Measurements from ENCODE around the gene NEK11. TPM values are rescaled to one million over a fixed set of nuclear protein-coding genes. Genes with fewer than 3 reads are reported as not detected.

NEK11 gene
- total RNA-seq, 2 donors from 2014 or later, result 6.4 to 9.7 TPM

GRCh38 chr3:131282379-131282778 is 255.7 kb downstream of the NEK11 start:
- Mint-ChIP-seq H3K4me1 (no peaks in the 10 kb centered on the region), H3K36me3 (ENCODE audit: low read depth) (peaks cover 2% of the 10 kb centered on the region), H3K27ac (no peak overlapping the region), H3K27me3 (no peaks in the 10 kb centered on the region), H3K4me3 (no peak overlapping the region)
- ATAC-seq, result no peak
- DNase-seq, result no peak
- no peaks in the 10 kb centered on the region for H3K9me3 ChIP-seq (ENCODE audit: control insufficient read depth, low read length, poor library complexity, severe bottlenecking)

DNA sequence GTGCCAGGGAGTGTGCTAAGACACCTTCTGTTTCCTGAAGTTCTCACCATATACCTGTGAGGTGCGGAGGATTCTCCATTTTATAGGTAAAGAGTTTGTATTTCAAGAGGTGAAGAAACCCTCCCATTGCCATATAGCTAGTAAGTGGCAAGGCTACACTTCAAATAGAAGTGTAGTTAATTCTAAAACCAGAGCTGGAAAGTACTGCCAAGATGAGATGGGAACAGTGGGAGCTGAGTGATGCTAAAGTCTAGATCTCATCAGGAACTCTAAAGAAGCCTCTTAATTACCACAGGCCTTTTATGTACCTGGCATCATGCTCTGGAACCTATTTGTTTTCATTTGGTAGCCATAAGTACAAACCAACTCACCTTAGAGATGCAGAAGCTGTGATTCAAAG is 256.3 kb downstream of the NEK11 start:
- no peak for DNase-seq
- no peak for ATAC-seq
- Mint-ChIP-seq H3K27me3 (no peaks in the 10 kb centered on the region), H3K4me1 (no peaks in the 10 kb centered on the region), H3K27ac (no peak overlapping the region), H3K36me3 (ENCODE audit: low read depth) (peaks cover 2% of the 10 kb centered on the region), H3K4me3 (no peak overlapping the region)
- H3K9me3 ChIP-seq (ENCODE audit: control insufficient read depth, low read length, poor library complexity, severe bottlenecking), result no peaks in the 10 kb centered on the region

GRCh38 chr3:131283862-131284261 is 257.2 kb downstream of the NEK11 start:
- Mint-ChIP-seq H3K4me3 (no peak overlapping the region), H3K4me1 (no peaks in the 10 kb centered on the region), H3K27me3 (no peaks in the 10 kb centered on the region), H3K27ac (no peak overlapping the region), H3K36me3 (ENCODE audit: low read depth) (peaks cover 2% of the 10 kb centered on the region)
- no peaks in the 10 kb centered on the region for H3K9me3 ChIP-seq (ENCODE audit: control insufficient read depth, low read length, poor library complexity, severe bottlenecking)
- DNase-seq, result no peak
- no peak for ATAC-seq

- DNase-seq, result no peak
- ATAC-seq, result no peak
- H3K36me3 Mint-ChIP-seq (ENCODE audit: low read depth), result peaks cover 2% of the 10 kb centered on the region
Observed at GRCh38 chr3:131284302-131284701, 257.6 kb downstream of the NEK11 start.

DNA sequence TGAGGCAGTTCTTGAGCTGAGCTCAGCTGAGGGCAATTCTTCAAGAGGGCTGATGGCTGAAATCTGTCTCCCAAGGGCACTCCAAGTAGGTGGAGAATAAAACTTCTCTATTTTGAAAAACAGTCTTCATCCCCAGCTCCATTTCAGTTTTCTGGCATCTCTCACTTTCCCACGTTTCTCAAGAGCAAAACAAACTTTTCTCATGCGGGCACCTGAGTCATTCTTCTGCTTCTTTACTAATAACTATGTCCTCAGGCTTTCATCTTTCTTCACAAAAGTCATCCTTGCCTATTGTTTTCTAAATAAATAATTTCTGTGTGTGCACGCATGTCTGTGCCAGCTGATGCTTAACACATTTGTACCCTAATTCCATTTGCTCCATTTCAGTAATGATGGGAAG is 258.8 kb downstream of the NEK11 start:
- Mint-ChIP-seq H3K27ac (no peak overlapping the region), H3K27me3 (no peaks in the 10 kb centered on the region), H3K4me3 (no peak overlapping the region), H3K4me1 (no peaks in the 10 kb centered on the region), H3K36me3 (ENCODE audit: low read depth) (no peaks in the 10 kb centered on the region)
- H3K9me3 ChIP-seq (ENCODE audit: control insufficient read depth, low read length, poor library complexity, severe bottlenecking), result no peaks in the 10 kb centered on the region
- ATAC-seq (no peak), DNase-seq (no peak)

More at GRCh38 chr3:131284302-131284701, 257.6 kb downstream of the NEK11 start:
- no peak overlapping the region for H3K4me3 Mint-ChIP-seq
- no peak overlapping the region for H3K27ac Mint-ChIP-seq
- H3K4me1 Mint-ChIP-seq, result no peaks in the 10 kb centered on the region
- H3K27me3 Mint-ChIP-seq, result no peaks in the 10 kb centered on the region
- no peaks in the 10 kb centered on the region for H3K9me3 ChIP-seq (ENCODE audit: control insufficient read depth, low read length, poor library complexity, severe bottlenecking)

DNA sequence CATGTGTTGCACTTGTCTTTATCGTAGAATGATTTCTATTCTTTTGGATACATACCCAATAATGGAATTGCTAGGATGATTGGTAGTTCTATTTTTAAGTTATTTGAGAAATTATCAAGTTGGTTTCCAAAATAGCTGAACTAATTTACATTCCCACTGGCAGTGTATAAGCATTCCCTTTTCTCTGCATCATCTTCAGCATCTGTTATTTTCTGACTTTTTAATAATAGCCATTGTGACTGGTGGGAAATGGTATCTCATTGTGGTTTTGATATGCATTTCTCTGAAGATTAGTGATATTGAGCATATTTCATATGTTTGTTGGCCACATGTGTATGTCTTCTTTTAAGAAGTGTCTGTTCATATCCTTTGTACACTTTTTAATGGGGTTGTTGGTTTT is 273.2 kb downstream of the NEK11 start:
- Mint-ChIP-seq H3K4me3 (no peak overlapping the region), H3K27ac (no peak overlapping the region), H3K4me1 (no peaks in the 10 kb centered on the region), H3K27me3 (no peaks in the 10 kb centered on the region), H3K36me3 (ENCODE audit: low read depth) (no peaks in the 10 kb centered on the region)
- no peak for DNase-seq
- H3K9me3 ChIP-seq (ENCODE audit: control insufficient read depth, low read length, poor library complexity, severe bottlenecking), result no peaks in the 10 kb centered on the region
- ATAC-seq, result no peak

- no peak overlapping the region for H3K27ac Mint-ChIP-seq
- peaks cover 3% of the 10 kb centered on the region for H3K36me3 Mint-ChIP-seq (ENCODE audit: low read depth)
- no peaks in the 10 kb centered on the region for H3K27me3 Mint-ChIP-seq
- no peaks in the 10 kb centered on the region for H3K4me1 Mint-ChIP-seq
- H3K9me3 ChIP-seq (ENCODE audit: control insufficient read depth, low read length, poor library complexity, severe bottlenecking), result no peaks in the 10 kb centered on the region
- DNase-seq, result no peak
- ATAC-seq, result no peak
- H3K4me3 Mint-ChIP-seq, result no peak overlapping the region
Observed at GRCh38 chr3:131303848-131304247, 277.2 kb downstream of the NEK11 start.

DNA sequence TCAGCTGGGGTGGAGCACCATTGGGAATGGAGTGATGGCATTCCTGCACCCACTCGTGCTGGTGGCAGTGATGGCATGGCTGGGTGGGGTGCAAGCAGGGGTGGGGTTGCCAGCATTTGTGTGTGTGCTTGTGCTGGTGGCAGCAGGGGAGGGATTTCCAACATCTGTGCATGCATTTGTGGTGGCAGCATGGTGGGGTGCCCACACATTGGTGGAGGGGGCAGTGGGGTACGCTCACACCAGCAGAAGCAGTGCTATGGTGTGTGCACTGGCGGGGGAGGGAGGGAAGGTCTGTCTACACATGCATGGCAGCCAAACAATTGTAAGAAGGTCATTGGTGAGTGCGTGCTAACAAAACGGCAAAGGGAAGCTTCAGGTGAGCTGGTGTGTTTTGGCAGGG is 278.2 kb downstream of the NEK11 start:
- DNase-seq (no peak), ATAC-seq (no peak)
- Mint-ChIP-seq H3K27me3 (no peaks in the 10 kb centered on the region), H3K4me3 (no peak overlapping the region), H3K27ac (no peak overlapping the region), H3K36me3 (ENCODE audit: low read depth) (peaks cover 3% of the 10 kb centered on the region), H3K4me1 (no peaks in the 10 kb centered on the region)
- no peaks in the 10 kb centered on the region for H3K9me3 ChIP-seq (ENCODE audit: control insufficient read depth, low read length, poor library complexity, severe bottlenecking)

DNA sequence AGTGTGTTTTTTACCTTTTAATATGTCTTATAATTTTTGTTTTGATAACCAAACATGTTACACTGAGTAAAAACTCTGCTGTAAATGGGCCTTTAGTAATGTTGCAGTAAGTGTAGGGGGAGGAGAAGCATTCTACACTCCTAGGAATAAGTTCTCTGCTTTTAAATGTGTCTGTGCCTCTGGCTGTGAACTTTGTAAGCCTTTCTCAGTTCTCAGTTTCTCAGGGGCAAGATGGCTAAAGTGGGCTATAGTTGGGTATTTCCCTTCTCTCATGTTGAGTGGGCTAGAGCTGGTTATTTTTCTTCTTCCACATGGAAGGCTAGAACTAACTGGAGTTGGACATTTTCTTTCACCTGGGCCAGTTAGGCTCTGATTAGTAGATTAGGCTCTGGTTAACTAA is 279.6 kb downstream of the NEK11 start:
- DNase-seq, result no peak
- Mint-ChIP-seq H3K27ac (no peak overlapping the region), H3K27me3 (no peaks in the 10 kb centered on the region), H3K36me3 (ENCODE audit: low read depth) (peaks cover 3% of the 10 kb centered on the region), H3K4me1 (no peaks in the 10 kb centered on the region), H3K4me3 (no peak overlapping the region)
- ATAC-seq, result no peak
- no peaks in the 10 kb centered on the region for H3K9me3 ChIP-seq (ENCODE audit: control insufficient read depth, low read length, poor library complexity, severe bottlenecking)

GRCh38 chr3:131314318-131314717 is 287.6 kb downstream of the NEK11 start:
- no peak for ATAC-seq
- Mint-ChIP-seq H3K27me3 (peaks cover 5% of the 10 kb centered on the region), H3K4me3 (no peak overlapping the region), H3K27ac (no peak overlapping the region), H3K4me1 (no peaks in the 10 kb centered on the region), H3K36me3 (ENCODE audit: low read depth) (peaks cover 2% of the 10 kb centered on the region)
- no peaks in the 10 kb centered on the region for H3K9me3 ChIP-seq (ENCODE audit: control insufficient read depth, low read length, poor library complexity, severe bottlenecking)
- no peak for DNase-seq

GRCh38 chr3:131315162-131315561 is 288.5 kb downstream of the NEK11 start:
- Mint-ChIP-seq H3K27me3 (peaks cover 5% of the 10 kb centered on the region), H3K27ac (no peak overlapping the region), H3K36me3 (ENCODE audit: low read depth) (peaks cover 2% of the 10 kb centered on the region), H3K4me1 (no peaks in the 10 kb centered on the region), H3K4me3 (no peak overlapping the region)
- H3K9me3 ChIP-seq (ENCODE audit: control insufficient read depth, low read length, poor library complexity, severe bottlenecking), result no peaks in the 10 kb centered on the region
- DNase-seq (no peak), ATAC-seq (no peak)

- Mint-ChIP-seq H3K4me1 (no peaks in the 10 kb centered on the region), H3K27ac (no peak overlapping the region), H3K4me3 (no peak overlapping the region), H3K27me3 (peaks cover 5% of the 10 kb centered on the region), H3K36me3 (ENCODE audit: low read depth) (peaks cover 2% of the 10 kb centered on the region)
- ATAC-seq, result no peak
- no peak for DNase-seq
- H3K9me3 ChIP-seq (ENCODE audit: control insufficient read depth, low read length, poor library complexity, severe bottlenecking), result no peaks in the 10 kb centered on the region
Observed at GRCh38 chr3:131317667-131318066, 291.0 kb downstream of the NEK11 start.

DNA sequence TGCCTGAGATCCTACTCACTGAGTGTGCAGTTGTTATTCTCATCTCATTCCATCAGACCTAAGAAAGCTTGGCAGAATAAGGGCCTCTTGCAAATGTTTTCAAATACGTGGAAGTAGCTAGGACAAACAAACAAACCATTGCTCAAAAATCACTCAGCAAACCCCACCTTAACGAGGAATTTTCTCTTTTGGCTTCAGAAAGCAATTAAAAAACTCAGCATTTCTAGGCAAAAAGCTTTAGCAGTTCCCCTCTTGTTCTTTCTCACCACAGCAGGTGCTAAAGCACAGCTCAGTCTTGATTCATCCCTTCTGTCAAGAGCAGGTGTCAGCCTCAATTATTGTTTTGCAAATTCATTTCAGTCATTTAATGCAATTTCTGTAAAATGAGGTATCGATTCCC is 296.3 kb downstream of the NEK11 start:
- DNase-seq, result no peak
- no peak overlapping the region for H3K4me3 Mint-ChIP-seq
- peaks cover under 1% of the 10 kb centered on the region for H3K27me3 Mint-ChIP-seq
- no peaks in the 10 kb centered on the region for H3K36me3 Mint-ChIP-seq (ENCODE audit: low read depth)
- H3K4me1 Mint-ChIP-seq, result peaks cover 2% of the 10 kb centered on the region
- no peaks in the 10 kb centered on the region for H3K9me3 ChIP-seq (ENCODE audit: control insufficient read depth, low read length, poor library complexity, severe bottlenecking)
- H3K27ac Mint-ChIP-seq, result no peak overlapping the region
- ATAC-seq, result no peak

DNA sequence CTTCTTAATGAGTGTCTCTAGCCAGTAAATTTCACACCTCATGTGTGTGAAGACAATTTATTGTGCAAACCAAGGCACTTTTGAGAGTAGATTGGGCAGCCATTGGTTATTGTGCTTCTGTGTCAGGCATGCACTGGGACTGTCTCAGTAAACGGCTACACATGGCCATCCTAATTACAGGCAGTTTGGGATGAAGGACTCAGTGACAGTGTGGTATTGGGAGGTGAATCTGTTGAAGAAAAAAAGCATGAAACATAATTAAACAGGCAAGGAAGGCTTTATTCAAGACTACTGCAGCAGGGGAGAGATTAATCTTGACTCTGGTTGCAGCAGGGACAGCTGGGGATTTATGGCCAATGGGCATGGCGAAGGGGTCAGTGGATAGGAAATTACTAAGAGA is 297.1 kb downstream of the NEK11 start:
- H3K9me3 ChIP-seq (ENCODE audit: control insufficient read depth, low read length, poor library complexity, severe bottlenecking), result no peaks in the 10 kb centered on the region
- Mint-ChIP-seq H3K4me3 (no peak overlapping the region), H3K4me1 (peaks cover 2% of the 10 kb centered on the region), H3K27ac (no peak overlapping the region), H3K36me3 (ENCODE audit: low read depth) (no peaks in the 10 kb centered on the region), H3K27me3 (no peaks in the 10 kb centered on the region)
- ATAC-seq (no peak), DNase-seq (no peak)

DNA sequence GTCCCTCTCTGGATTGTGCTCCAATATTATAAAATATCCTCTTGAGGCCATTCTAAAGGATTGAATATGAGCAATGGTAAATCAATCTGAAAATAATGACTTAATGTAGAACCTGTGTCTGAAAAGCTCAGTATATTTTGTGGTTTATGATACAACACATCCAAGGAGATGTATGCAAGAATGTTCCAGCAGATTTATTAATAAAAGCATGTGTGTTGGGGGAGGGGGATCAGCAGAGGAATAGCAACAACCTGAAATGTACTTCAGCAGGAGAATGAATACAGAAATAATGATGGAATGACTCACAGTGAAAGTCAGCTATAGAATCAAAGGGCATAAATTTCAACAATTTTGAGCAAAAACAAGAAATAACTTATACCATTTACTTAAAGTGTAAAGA is 298.2 kb downstream of the NEK11 start:
- peaks cover 2% of the 10 kb centered on the region for H3K4me1 Mint-ChIP-seq
- H3K36me3 Mint-ChIP-seq (ENCODE audit: low read depth), result peaks cover 3% of the 10 kb centered on the region
- no peak for ATAC-seq

More for the DNA sequence above, 298.2 kb downstream of the NEK11 start:
- no peaks in the 10 kb centered on the region for H3K27me3 Mint-ChIP-seq
- H3K27ac Mint-ChIP-seq, result no peak overlapping the region
- DNase-seq, result no peak
- no peak overlapping the region for H3K4me3 Mint-ChIP-seq
- H3K9me3 ChIP-seq (ENCODE audit: control insufficient read depth, low read length, poor library complexity, severe bottlenecking), result no peaks in the 10 kb centered on the region

Measured in T-helper 17 cell (primary cell).